Medulla oblongata (tissue), 1 donor: ENCODE data around the gene NYAP1.

Experiments used
- DNase-seq: peaks from one replicate; pipeline ENCODE4 v3.0.0-alpha.2; 2015; ENCODE audit errors: extremely low spot score

NYAP1 gene

DNA sequence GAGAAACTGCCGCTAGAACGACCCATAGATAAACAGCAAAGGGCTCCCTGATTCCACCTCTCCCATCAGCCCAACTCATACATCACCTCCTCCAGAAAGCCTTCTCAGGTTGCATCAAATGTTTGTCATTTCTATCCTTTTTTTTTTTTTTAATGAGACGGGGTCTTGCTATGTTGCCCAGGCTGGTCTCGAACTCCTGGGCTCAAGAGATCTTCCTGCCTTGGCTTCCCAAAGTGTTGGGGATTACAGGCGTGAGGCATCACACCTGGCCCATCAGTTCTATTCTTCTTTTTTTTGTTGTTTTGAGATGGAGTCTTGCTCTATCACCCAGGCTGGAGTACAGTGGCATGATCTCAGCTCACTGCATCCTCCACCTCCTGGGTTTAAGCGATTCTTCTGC lies 26.7 kb upstream of the NYAP1 start:
- no peak for DNase-seq

DNA sequence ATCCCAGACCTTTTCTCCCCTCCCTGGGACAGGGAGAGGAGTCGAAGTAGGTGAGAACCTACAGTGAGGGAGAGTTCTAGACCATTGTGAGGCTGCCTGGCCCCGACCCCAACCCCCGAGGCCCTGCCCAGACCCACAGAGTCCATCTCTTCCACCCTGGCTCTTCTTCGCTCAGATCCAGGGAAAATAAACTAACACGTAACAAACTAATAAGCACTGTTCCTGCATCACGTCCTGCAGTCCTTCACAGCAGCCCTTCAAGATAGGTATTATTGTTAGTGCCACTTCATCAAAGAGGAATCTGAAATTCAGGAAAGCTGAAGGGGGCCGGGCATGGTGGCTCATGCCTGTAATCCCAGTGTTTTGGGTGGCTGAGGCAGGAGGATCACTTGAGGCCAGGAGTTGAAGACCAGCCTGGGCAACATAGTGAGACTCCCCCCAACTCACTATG lies 19.5 kb upstream of the NYAP1 start, which contains the start of gene SPACDR:
SPACDR (minus strand) TSS at position 51 of the 451 bp plus-strand sequence. CDS start 235 bp downstream, outside the sequence.
- DNase-seq = no peak

DNA sequence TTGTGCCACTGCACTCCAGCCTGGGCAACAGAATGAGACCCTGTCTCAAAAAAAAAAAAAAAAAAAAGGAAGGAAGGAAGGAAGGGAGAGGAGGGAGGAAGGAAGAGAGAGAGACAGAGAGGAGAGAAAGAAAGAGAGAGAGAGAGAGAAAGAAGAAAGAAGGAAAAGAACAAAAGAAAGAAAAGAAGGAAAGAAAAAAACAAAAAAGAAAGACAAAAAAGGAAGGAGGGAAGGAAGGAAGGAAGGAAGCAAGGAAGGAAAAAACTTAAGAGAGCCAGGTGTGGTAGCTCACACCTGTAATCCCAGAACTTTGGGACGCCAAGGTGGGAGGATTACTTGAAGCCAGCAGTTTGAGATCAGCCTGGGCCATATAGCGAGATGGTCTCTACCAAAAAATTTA lies 18.9 kb upstream of the NYAP1 start:
- no peak for DNase-seq

DNA sequence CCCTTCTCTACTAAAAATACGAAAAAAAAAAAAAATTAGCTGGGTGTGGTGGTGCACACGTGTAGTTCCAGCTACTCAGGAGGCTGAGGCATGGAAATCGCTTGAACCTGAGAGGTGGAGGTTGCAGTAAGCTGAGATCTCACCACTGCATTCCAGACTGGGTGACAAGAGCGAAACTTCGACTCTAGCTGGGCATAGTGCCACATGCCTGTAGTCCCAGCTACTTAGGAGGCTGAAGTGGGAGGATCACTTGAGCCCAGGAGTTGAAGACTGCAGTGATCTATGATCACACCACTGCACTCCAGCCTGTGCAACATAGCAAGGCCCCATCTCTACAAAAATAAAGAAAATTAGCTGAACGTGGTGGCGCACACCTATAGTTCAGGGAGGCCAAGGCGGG lies 18.4 kb upstream of the NYAP1 start:
- no peak for DNase-seq

DNA sequence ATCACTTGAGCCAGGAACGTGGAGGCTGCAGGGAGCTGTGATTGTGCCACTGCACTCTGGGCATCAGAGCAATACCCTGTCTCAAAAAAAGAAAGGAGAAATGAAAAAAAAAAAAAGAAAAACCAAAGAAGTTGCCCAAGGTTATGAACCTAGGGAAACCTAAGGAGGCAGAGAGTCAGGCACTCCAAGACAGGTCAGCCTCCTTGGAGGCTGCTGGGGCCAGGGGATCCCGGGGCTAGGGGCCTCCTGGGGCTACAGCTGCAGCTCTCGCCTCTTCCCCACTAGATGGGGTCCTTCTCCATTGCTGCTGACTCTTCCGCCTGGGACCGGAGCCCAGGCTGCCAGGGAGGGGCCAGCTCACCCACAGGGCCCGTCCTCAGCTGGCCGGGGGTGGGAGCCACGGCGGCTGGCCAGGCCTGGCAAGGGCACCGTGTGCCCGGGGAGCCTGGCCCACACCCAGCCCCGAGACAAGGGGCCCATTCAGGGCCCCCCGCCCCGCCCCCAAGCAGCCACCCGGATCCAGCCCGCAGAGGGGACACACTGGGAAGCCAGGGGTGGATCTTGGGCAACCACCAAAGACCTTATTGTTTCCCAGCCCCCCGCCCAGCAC lies 17.9 kb upstream of the NYAP1 start:
- peak; percentile 98 for DNase-seq

DNA sequence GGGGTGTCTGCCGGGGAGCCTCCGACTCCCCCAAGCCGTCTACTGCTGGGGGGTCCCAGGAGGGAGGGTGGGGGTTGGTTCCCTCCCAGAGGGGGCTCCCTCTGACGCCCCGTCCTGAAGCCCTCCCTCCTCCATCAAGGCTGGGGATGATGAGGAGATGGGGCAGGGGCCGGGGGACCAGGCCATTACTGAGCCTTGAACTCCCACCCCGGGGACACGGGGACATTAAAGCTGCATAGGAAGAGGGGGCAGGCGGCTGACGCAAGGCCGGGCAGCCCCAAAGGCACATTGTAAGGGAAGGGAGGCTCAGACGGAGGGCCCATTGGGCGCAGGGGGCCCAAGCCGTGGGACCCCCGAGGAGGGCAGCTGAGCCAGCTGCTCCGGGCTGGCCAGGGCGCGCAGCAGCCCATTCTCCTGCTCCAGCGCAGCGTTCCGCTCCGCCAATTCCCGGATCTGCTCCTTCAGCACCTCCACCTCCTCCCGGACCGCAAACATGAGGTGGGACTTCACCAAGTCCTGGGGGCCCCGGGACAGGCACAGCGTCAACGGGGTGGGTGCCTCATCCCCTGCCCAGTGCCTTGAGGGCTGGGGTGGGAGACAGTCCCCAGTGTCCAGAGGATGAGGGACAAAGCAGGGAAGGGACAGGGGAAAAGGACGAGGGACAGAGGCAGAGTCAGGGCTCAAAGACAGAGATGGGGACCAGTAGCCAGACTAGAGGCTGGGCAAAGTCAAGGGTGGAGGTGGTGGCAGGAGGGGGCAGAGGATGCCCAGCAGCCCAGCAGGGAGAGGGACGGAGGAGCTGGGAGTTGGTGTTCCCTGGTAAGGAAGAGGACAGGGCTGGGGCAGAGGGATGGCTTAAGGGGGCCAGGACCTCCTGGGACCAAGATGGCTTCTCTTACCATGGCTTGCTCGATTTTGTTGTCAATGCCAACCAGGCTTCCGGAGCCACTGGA lies 16.8 kb upstream of the NYAP1 start:
- DNase-seq = no peak

DNA sequence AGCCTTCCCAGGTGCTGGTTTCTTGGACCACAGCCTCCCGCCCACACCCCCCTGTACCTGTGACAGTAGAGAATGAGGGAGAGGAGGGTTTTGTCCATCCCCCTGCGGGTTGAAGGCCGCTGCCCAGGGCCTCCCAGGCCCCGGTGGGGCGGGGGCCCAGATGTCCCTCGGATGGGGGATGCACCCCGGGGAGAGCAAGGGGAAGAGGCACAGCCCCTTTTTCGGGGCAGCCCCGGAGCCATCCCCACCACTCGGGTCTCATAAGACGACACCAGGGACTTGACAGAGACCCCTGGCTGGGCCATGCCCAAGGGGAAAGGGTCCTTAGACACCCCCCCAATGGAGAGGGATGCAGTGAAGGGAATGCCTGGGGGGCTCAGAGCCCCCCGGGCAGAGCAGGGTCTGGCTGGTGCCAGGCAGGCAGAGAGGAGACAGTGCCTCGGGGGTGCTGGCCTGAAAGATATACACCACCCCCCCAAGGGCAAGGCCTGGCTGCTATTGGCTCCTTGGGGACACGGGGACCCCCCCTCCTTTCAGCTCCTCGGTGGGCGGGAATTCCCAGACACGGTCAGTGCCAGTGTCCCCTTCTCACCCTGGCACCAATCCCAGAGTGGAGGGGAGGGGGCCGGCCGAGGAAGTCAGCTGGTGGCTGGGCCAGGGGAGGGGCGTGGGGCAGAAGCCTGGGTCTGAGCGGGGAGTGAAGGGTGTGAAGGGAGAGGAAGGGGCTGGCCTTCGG lies 15.9 kb upstream of the NYAP1 start:
- peak; percentile 98 for DNase-seq

DNA sequence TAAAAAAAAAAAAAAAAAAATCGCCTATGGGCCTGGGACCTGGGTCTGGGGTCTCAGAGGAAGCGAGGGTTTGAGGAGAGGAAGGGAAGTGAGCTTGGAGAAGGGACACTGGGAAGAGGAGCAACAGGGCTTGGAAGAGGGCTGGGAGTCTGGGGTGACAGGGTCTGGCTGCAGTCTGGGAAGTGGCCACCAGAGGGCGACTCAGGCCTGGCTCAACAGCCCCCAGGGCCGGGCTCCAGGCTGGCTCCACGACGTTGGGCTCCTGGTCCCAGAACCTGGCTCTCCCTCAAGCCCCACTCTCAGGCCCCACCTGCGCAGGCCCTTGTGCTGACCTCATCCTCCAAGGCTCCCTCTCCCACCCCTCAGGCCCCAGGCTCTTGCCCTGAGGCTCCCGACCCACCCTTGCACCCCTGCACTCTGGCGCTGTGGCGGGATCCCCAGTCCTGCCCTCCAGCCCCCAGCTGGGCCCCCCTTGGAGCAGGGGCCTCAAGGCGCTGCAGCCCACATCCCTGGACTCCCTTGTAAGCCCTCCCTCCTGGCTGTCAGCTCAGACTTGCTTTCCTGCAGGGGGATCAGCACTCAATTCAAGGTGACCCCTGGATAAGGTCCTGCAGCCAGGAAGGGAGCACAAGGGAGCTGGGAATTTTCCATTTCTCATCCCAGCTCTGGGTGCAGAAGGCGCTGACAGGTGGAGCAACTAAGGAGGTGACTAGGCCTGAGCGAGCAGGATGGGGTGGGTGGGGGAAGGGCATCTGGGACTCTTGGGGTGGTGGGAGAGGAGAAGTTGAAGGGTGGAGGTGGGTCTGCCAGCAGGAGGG lies 14.3 kb upstream of the NYAP1 start:
- peak; percentile 88 for DNase-seq

DNA sequence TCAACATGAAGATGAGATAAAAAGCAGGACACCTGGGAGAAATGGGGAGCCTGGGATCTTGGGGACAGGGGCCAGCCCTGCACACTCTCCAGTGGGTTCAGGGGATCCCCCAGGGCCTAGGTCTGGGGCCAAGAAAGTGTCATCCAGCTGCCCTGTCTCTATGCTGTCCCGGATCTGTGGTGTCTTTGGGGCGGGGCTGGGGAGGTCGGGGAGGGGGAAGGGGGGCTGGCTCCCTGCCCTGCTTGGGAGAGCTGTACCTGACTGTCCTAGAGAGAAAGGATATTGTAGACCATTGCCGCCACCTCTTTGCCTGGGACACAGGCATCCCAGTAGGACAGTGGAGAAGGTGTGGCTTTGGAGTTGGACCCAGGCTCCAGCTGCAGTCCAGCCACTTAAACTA lies 12.7 kb upstream of the NYAP1 start:
- no peak for DNase-seq

DNA sequence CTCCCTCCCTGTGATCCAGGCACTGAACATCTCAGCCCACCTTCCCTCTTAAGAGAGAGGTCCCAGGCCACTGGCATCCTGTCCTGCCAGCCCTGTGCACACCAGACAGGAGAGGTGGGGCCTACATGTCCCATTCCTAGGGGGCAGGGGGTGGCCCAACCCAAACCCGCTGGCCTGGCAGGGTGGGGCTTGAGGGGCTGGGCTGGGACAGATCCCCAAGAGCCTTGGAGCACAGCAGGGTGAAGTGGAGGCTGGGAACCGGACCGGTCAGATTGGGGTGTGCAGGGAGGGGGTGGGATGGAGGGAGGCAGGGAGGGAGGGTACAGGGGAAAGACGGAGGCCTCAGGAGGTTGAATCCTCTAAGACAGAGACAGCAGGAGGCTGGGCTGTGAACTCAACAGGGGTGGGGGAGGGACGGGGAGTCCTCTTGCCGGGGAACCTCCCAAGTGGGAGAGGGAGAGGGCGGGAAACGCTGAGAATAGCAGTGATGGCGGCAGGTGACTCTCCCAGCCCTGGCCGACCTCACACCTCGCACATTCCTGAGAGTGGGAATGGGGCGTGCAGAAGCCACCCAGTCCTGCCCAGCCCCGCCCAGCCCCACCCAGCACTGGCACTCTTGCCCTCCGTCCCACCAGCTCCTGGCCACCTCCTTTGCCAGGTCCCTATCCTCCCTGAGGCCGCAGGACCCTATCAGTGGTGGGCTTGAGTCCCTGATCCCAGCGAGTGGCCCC lies 11.4 kb upstream of the NYAP1 start:
- DNase-seq = no peak

DNA sequence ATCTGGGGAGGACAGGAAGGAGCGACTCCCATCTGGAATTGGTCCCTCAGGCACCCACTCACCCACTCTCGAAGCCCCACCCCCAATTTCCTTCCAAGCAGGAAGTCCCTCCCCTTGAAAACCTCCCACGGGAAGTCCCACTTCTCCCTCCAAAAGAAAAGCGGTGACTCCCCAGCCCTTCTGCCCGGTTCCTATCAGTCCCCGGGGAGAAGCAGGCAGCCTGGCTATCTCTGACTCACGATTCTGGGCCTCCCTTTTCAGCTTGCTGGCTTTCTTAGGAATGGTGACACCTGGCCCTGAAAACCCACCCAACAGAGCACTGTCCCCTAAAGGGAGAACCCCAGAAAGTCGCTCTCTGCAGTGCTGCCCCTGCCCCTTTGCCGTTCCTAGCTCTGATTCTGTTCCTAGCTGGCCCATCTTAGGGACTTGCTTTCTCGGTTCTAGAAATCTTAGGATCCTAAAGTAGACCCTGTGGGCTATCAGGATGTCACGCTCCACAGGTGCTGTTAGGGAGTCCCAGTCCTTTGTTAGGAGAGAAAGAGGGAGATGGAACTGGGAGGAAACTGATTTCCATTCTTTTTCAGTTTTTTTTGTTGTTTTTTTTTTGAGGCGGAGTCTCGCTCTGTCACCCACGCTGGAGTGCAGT lies 10.8 kb upstream of the NYAP1 start:
- no peak for DNase-seq

DNA sequence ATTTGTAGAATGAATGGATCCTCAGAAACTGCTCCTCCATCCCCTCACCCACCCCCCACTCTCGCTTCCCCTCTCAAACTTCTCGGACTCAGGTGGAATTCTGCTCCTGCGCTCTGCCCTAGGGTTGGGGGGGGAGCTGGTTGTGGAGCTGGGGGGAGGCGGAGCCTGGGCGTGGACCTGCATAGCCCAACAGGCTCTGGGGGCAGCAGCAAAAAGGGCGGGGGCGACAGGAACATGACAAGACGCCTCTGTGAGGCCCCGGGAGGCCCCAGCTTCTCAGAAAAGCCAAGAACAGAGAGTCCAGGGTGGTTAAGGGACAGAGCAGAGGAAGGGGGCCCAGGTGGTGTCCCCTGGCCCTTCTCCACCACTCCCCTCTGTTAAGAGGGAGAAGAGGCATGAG lies 8.2 kb upstream of the NYAP1 start:
- DNase-seq = no peak

DNA sequence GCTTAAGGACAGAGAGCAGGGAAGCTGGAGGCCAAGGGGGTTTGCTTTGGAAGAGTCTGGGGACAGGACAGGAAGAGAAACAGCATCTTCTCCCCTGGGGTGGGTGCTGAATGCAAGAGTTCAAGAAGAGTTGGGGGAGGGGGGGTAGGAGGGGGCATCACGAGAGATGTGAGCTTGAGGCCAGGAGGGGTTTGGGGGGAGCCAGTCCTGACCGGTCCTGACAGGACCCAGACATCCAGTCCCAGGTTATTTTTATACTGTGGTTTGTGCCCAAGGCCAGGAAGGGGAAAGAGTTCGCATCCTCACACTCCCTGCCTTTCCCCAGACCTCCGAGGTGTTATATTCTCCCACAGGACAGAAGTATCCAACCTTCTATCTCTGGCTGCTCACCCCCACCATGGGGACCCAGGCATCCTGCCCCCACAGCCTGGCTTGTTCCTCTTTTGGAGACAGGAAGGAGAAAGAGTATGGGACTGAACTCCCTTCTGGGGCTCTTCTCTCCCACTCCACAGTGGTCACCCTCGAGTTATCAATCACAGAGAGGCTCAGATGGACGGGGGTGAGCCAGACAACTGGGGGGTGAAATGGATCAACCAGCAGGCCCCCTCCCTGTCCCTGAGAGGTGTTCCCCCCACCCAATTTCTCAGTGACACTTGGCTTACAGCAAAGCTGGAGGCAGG lies 7.5 kb upstream of the NYAP1 start:
- no peak for DNase-seq

DNA sequence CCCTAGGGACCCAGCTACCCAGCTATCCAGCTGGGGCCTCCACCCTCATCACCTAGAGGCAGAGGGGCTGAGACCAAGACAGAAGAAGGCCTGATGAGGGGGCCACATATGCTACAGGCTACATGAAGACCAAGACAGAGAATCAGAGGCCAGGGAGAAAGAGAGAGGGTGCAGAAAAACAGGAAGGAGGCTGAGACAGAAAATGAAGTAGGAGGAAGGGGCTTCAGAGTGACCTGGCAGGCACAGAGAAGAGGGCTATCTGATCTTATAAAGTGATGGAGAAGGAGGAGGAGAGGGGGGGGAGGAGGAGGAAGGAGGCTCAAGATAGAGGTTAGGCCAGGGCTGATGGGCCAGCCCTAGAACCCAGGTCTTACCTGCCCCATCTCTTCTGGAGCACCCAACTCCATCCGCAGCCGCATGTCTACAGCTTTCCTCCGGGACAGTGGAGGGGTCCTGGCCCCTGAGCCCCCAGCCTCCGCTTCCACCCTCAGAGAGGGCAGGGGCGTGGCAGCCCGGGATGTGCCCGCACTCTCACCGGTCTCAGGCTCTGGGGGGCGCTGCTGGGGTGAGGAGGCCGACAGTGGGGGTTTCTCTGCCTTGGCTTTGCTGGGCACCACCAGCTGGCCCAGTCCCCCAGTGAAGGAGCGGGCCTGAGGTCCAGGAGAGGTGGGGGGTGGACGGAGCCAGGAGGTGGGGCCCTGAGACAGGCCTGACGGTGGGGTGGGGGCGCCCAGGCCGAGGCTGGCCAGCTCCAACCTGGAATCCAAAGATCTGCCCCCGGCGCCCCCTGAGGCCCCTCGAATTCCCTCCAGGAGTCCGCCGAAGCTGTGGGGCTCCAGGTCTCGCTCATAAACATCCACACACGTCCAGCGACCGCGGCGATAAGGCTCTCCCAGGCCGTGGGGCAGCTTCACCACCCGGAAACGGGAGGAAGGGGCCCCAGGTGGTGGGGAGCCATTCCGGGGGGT lies 6.5 kb upstream of the NYAP1 start:
- no peak for DNase-seq

DNA sequence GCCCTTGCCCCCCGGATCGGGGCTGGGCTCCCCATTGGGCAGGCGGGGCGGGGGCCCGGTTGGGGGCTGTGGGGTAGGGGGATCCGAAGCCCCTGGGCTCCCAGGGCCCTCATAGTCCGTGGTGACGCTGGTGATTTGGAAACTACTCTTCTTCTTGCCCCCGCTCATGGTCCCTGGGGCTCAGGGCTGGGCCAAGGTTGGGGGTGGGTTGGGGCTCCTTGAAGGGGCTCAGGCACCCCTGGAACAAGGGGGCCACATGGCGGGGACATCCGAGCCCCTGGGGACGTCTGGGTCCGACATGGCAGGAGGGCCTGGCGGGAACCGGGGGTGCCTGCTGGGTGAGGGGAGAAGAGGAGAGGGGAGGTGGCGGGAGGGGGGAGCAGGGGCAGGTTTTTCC lies 5.9 kb upstream of the NYAP1 start:
- DNase-seq = no peak

DNA sequence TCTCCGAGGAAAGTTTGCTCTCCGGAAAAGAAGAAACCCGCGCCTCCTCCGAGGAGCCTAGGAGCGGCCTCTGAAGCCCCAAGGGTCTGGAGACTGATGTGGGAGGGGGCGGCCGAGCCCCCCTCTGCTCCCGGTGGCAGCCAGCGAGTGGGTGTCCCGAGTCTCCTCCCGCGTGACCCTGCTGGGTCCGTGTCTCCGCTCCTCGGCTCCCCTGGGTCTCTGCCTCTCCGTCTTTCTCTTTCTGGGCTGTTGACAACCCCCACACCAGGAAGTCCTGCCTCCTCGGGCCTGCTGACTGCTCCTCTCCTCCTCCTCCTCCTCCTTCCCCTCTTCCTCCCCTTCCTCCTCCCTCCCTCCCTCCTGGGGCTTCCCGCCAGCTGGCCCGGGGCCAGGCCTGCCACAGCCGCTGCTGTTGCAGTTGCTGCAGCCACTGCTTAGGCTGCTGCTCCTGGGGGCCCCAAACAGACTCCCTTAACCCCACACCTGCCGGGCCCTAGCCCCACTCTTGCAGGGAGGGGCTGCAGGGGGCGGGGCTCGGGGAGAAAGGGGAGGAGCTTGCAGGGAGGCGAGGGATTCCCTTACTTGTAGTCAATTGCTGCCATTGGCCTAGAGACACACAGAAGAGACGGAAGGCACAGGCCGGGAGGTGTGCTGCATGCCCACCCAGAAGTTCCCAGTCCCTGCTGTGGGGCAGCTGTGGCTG lies 4.6 kb upstream of the NYAP1 start, which contains the start of gene TSC22D4:
TSC22D4 (minus strand) TSS at position 257 of the 703 bp plus-strand sequence. CDS start 1,176 bp downstream, outside the sequence.
- DNase-seq = peak; percentile 97

DNA sequence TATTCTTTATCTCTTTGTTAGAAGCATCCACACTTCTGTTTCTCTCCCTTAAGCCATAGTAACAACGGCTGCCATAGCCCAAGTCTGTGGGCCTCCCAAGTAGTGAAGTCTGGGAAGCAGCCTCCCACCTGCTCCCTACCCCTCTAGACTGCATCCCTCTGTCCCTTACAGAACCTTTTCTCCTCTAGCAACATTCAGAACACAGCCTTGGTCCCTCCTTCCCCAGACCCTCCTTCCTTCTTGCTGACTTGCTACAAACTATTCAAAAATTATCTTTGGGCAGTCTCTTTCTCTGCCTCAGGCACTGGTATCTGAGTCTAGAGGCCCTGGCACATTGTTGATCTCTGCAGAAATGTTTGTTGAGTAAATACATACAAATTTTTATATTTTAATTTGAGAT lies 2.3 kb upstream of the NYAP1 start:
- DNase-seq = no peak

DNA sequence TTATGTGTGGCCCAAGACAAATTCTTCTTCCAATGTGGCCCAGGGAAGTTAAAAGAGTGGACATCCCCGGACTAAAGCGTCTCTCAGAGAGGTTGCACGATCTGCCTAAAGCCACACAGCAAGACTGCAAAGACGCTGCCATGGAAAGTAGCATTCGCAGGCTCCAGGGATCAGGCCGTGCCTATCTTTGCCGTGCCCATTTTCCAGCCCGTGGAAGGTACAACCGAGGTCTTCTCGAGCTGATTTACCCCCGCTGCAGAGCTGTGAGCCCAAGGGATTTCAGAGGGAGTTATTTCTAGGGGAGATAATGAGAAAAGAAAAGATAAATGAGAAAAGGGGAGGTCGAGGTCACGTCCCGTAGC lies 1.0 kb upstream of the NYAP1 start:
- no peak for DNase-seq
